Measurements from ENCODE around the gene CFAP61.

The CFAP61 gene

DNA sequence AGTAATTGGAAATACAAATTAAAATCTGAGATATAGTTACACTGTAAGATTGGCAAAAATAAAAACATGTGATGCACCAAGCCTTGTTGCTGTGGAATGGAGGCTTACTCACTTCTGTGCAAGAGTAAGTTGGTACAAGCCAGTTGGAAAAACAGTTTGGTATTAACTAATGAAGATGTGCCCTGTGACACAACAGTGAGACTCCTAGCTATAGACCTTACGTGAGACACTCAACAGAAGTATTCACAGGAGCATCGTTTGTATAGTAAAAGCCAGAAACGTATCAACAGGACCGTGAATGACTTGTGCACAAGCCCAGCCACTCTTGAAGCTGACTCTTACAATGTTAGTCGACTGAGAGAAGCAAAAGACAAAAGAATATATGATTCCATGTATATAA, 20.5 kb upstream of the CFAP61 start:
- no peak for DNase-seq (ENCODE audit: low read depth in 2 of 2)

DNA sequence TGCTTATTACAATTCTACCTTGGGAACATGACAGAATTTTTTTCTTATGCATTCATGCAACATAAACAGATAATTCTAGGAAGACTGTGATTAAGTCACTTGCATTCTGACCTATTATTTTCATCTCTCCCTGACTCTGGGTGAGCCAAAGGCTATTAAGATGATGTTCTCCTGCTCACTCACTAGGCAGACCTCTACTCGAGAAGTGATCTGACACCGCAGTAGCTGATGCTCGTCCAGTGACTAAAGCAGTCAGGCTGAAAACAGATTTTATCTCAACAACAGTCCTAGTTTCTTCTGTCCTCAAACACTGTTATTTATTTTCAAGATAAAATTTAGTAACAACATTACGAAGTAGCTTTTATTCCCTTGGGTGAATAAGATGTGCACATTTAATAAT, 17.8 kb upstream of the CFAP61 start:
- DNase-seq (ENCODE audit: low read depth in 2 of 2): no peak

DNA sequence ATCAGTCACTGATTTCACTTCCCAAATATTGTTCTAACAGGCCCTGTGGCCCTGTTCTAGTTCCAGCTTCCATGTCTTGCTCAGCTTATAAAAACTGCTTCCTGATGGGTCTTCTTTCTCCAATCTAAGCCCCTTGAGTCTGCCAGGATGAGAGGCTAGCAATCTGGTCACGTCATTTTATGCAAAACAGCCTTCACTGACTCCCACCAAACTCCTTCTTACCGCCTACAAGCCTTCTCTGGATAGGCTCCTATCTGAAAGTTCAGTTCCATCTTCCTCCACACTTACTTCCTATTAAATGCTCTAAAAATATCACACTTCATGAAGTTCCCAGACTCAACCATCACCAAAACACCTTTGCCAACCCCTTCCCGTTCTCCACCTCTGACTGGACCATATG, 15.6 kb upstream of the CFAP61 start:
- DNase-seq (ENCODE audit: low read depth in 2 of 2): no peak

DNA sequence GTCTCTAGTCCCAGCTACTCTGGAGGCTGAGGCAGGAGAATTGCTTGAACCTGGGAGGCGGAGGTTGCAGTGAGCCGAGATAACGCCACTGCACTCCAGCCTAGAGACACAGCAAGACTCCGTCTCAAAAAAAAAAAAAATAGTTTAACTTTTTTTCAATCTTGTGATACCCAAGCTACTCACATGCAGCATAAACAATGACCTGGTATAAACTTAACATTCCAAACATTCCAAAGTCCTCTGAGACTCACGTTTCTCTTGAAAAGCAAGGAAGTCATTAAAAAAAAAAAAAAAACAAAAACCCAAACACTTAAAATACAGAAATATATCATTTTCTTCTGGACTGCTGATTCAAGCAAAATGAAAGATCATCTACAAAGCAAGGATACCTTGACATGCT, 14.4 kb upstream of the CFAP61 start:
- no peak for DNase-seq (ENCODE audit: low read depth in 2 of 2)

DNA sequence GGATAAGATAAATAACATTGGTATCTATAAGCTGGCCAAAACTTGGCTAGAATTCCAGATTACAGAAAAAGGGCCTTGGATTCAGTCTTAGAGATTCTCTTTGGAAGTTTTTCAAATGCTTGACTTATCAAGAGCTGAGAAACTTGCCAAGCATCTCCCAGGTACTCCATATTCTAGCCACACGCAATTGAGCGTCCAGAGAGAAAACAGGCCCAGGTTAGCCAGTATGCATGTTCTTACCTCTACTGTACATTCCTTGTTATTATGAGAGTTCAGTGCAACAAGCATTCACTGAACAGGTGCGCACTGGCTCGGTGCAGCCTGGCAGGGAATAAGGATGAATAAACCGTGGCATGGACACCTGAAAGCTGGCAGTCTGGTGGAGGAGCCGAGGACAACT, 13.7 kb upstream of the CFAP61 start:
- DNase-seq (ENCODE audit: low read depth in 2 of 2): no peak

DNA sequence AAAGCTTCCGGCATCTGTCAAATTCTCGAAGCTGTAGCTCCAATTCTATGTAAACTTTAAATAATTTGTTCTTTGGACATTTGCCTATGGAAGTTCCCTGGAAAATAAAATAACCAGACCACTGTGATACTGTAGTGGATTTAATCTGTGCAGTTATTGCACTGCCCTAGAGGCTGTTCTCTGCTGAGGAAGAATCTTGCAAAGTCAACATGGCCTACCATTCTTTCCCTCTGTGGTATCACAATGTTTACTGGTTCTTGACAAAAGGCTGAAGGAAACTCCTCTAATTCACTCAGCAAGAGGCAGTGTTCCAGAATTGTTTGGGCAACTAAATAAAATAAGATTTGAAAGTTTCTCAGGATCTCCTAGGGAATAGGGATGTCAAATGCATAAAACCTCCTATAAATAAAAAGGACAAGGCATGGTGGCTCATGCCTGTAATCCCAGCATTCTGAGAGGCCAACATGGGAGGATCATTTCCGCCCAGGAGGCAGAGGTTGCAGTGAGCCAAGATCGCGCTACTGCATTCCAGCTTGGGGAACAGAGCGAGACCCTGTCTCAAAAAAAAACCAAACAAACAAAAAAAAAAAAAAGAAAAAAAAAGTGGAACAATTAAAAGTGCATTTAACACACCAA, 12.5 kb upstream of the CFAP61 start:
- DNase-seq (ENCODE audit: low read depth in 2 of 2): no peak

DNA sequence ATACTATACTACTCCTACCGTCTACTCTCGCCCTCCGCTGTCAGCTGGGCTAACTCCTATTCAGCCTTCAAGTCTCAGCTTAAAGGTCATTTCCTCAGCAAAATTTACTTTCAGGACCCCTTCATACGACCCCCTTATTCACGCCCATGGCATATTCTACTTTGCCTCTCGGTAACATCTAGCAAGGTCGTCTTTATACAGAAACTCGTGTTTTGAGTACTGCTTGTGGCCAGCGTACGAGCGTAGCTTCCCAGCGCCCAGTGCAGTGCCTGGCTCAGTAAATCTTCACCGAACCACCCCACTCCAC, 612 bp upstream of the CFAP61 start:
- no peak for DNase-seq (ENCODE audit: low read depth in 2 of 2)

DNA sequence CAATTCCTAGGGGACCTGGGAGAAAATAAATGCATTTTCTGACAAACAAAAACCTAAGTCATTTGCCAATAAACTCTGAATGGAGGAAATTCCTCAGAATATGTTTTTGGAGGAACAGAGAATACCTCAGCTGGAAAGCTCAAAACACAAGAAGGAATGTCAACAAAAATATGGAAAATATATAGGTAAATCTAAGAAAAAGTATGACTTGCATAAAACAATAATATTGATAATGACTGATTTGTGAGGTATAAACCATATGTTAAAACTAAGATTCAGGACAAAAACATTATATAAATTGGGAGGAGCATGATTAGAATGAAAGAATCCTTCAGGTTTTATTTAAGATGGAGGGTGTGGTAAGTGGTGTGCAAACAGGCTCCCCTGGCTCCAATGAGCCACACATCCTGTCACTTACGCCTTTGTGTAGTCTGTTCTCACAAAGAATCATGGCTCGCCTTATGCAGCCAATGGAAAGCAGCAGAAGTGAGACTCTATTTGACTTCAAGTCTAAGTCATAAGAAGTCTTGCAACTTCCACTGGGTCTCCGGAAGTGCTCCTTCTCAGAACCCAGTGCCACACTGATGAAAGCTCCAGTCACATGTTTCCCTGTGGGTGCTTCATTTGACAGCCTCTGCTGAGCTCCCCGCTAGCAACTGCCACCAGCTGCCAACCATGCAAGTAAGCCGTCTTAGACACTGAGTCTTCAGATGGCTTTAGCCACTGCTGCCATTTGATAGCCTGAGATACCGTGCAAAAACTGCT, 8.1 kb downstream of the CFAP61 start:
- DNase-seq (ENCODE audit: low read depth in 2 of 2): no peak

DNA sequence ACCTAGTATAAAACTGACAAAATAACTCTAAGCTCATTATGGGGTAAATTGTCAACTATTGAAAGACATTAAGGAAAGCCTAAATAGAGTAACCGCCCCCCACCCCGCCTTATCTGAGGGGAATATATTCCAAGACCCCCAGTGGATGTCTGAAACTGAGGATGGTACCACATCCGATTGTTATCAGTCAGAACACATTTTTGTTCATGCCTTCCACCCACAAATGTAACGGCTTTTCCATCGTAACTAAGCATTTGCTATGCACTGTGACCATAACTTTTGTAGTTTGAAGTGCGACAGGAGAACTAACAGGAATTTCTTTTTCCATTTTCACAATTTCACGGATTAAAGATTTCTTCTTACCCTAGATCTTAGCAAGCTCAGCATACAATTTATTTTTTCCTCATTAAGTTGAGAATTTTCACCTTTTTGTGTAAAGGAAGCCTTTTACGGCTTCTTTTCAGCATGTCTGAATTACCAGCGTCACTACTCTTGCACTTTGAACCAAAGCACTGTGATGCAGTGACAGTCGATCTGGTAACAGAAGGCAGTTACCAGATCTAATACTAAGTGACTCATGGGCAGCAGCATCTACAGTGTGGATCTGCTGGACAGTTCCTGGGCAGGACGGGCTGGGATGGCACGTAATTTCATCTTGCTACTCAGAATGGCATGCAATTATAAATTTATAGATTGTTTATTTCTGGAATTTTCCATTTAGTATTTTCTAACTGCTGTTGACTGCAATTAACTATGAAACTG, 11.8 kb downstream of the CFAP61 start:
- no peak for DNase-seq (ENCODE audit: low read depth in 2 of 2)

DNA sequence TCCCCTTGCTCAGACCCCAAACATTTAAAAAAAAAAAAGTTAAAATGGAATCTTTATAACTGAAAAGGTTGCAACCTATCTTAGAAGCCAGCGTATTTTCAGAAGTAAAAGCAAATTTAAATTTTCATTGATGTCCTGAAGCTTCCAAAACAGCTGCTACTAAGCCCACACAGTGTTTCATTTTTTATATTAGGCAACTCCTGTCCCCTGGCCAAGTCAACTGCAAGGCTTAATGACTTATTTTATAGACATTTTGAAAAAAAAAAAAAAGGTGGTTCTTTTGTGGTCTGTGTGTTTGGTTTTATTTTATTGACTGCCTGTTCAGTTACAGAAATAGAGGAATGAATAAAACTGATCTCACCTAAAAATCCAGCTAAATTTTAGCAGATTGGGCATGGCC, 13.0 kb downstream of the CFAP61 start:
- no peak for DNase-seq (ENCODE audit: low read depth in 2 of 2)

DNA sequence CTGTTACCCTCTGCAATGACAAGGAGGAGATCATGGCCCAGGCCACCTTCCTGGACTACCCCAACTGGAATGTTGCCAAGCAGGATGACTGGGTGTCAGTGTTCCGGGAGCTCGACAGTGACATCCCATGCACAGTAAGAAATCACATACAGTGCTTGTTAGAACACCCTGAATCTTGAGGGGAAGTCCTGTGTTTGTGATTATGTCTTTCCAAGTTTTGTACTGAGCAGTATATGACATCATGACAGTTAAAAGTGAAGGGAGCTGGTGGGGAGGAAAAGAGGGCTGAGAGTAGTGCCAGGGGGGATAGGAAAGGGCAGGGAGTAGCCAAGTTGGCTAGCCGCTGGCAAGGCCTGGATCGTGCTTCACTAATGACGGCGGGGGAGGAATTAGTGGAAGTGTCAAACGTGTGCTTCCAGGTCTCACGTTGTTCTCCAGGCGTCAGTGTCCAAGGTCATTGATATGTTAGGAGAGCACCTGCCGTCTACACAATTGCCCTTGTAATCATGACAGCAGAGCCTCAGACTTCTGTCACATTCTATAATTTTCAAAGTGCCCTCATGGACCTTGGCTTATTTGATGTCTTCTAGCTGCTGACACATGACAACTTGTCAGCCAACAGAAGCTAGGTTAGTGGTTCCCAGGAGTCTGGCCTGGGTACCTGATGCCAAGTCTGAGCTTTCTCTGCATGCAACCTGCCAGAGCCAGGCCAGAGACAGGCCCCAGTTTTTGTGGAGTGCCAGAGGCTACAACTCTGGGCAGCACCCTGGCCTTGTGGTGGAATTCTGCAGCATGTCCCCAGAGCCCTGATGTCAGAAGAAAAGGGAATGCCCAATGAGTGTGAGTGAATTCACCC, 18.8 kb downstream of the CFAP61 start:
- no peak for DNase-seq (ENCODE audit: low read depth in 2 of 2)

DNA sequence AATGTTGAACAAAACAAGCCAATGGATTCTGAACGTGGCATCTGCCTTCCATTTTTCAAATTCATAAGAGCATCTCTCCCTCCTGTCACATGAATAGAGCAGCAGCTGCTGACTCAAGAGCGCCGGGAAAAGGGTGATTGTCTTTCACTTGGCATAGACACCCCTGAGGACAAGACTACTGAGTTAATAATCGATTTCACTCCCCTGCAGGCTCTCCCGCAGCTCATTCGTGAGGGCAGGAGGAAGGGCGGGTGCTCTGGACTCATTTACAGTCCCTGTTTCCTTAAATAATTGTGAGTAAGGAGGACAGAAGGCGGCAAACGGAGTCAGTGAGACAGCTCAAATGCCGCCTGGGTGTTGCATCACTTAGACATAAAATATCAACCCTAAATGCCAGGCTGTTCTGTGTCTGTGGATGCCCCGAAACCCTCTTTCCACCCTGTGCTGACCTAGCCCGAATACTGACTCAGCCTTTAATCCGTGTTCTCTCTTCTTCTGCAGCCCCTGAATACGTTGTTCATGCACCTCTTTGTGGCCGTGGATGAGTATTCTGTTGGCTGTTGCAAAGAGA, 21.6 kb downstream of the CFAP61 start:
- no peak for DNase-seq (ENCODE audit: low read depth in 2 of 2)

DNA sequence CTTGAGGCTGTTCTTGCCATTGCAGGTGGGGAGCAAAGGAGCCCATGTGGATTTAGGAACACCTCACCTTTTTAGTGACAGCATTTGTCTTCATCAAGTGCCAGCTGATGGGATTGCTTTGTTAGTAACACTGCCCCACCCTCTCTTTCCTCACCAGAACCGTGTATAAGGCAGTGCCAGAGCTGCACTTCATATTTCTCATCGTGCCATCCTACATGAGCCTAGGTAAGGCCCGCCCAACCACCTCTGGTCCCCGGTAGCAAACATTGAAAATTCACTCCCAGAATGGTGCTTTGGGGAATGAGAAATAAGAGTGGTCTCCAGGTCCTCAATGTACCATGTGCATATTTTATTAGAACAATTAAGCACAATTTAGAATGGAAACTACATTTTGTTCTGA, 22.7 kb downstream of the CFAP61 start:
- DNase-seq (ENCODE audit: low read depth in 2 of 2): no peak

DNA sequence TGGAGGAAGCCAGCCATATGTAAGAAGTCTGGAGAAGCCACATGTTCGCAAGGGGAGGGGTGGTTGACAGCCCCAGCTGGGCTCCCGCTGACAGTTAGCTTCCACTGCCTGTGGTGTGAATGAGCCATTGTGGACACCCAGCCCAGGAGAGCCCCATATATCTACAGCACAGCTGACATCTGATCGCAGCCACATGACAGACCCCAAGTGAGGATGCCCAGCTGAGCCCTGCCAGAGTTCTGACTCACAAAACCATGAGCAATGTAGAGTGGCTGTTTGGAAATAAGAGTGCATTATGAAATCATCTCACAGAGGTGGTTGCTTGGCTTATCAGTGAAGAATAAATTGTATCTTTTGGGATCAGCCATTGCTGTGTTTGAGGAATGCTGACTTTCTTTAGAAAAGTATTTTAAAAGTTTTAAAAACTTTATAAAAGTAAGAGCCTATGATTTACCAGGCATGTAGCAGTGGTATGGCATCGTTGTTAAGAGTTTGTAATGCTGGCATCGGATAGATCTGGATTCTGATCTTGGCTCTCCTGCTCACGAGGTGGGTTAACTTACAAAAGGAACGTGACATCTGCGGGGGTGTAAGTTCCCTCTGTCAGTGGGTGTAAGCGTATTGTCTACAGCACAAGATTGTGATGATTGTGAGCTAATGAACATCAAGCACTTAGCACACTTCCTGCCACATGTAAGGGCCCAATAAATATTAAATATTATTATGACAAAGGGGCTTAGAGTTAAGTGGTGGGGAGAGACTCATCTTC, 24.1 kb downstream of the CFAP61 start:
- no peak for DNase-seq (ENCODE audit: low read depth in 2 of 2)

DNA sequence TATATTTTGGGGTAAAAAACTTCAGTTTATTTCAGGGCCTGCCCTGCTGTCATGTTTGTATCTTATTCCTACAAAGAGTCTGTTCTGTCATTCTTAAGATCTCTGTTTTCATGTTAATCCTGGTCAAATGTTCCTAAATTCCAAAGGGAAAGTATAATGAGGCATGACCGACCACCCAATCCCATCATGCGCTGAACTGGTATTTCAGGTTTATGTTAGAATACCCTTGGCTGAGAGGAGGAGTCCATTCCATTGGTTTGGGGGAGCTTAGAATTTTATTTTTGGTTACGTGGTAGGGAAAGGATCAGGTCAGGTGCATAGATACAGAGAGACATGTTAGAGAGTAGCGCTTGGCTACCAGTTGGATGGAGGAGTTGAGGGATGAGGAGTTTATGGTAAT, 25.7 kb downstream of the CFAP61 start:
- no peak for DNase-seq (ENCODE audit: low read depth in 2 of 2)

DNA sequence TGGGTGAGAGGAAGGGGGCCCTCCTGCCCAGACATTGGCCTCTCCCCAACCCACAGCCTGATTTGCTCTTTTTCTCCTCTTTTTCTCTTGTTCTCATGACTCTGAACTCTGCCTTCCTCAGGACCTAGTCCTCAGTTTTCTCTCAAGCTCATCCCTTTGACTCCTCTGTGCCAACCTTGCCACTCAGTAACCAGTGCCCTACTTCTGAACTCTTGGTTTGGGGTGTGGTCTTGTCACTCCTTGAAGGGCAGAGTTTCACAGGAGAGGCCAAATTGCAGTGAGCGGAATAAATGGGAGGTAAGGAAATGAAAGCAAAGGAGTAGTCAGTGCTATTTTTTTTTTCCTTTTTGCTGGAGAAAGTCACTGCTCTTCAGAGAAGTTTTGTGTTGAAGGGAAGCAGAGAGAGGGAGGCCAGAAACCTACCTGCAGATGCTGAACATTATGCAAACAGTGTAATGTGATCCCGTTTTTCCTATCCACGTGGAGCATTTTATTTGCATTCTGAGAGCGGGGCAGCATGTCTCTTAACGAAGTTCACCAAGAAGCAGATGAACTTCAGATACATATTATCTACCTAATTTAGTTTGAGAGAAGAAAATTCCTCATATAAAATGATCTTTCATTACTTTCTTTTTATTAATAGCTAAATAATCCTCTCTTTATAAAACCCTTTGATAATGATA, 26.9 kb downstream of the CFAP61 start:
- DNase-seq (ENCODE audit: low read depth in 2 of 2): no peak

DNA sequence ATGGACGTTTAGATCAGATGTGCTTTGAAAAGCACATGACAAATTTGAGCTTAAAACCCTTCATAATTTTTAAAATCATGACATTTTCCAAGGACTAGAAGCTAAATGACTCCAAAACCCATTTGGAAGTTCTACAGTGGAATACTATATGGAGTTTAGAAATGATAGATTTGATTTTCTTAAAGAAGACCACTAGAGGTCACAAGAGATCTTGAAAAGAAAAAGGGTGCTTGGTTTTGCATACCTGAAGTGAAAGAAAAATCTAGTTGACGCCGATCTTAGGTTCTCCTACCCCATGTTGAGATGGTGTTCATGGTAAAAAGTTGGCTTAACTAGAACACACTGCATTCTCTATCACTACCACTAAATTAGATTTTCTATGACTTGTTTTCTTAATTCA, 31.5 kb downstream of the CFAP61 start:
- no peak for DNase-seq (ENCODE audit: low read depth in 2 of 2)

DNA sequence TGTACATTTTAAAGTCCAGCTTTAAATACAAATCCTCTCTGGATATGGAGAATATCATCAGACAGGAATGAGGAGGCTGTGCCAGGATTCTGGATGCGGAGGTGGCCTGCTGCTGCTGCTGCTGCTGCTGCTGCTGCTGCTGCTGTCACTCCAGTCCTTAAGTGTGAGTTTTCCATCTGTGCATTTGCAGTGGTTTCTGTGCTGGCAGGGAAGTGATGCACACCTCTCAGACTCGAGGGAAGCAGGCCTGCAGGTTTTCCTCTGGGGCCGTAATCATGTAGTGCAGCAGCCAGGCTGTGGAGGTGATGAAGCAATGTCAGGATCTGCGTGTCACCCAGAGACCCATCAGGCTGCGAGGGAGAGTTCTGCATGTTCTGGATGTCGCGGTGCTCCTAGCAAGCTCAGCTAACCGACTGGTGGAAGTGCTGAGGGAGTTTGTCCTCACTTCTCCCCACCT, 32.0 kb downstream of the CFAP61 start:
- no peak for DNase-seq (ENCODE audit: low read depth in 2 of 2)

DNA sequence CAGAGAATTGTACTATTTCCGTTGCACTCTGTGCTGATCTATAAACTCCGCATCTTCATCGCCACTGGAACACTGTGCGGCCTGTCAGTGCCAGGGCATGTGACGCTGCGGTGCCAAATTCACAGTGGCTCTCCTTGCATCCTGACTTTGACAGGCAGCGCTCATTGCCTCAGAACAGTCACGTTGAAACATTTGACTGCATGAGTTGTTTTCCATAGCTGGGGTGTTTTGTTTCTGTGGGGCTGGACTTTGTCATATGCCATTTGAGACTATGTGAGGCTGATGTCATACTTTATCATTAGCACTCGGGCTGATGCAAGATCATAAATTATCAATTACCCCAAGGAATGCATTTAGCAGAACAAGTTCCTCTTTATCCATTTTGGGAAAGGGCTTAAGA, 32.7 kb downstream of the CFAP61 start:
- no peak for DNase-seq (ENCODE audit: low read depth in 2 of 2)

DNA sequence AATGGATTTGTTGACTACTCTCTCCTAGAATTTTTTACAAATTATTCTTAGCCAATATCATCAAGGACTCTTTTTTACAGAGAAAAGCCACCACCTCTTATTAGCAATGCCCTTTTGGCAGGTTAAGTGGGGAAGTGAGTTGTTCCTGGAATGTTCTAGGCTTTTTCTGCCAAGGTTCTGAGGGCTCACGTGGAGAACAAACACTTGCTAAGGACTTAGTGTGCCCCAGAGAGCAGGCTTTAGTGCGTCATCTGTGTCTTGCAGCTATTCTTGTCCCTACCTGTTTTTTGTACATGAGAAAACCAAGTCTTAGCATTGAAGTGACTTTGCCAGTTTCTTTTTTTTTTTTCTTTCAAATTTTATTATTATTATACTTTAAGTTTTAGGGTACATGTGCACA, 33.5 kb downstream of the CFAP61 start:
- no peak for DNase-seq (ENCODE audit: low read depth in 2 of 2)

DNA sequence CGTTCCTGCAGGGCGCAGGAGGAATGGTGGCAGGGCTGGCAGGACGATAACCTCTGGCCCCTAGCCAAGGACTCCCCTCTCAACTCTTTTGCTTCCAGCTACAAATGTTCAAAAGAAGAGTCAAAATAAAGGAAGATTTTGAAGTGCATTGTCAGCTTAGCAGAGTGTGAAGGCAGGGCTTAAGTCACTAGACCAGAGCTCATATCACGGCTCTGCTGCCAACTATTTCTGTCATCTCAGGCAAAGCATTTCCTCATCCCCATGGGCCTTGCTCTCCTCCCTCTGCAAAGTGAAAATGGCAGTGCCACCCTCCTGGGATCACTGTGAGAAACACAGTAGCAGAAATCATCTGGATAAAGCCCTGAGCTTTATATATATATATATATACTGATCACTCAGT, 36.7 kb downstream of the CFAP61 start:
- DNase-seq (ENCODE audit: low read depth in 2 of 2): no peak

Data from stimulated activated CD8-positive, alpha-beta memory T cell treated with anti-CD3 and anti-CD28 coated beads, Interleukin-15, amount 100 ng/mL, for 48 hours (primary cell).